ENCODE data around the gene YY2. TPM values are rescaled to one million over a fixed set of nuclear protein-coding genes. Genes with fewer than 3 reads are reported as not detected.
"Not testable (repeated sequence)": the region's sequence is repeated elsewhere in the genome, so short reads cannot be mapped to it uniquely, and the experiment has no call there.

Gene YY2
- total RNA-seq, 4 donors from 2014 or later: 0.26 to 4.4 (median 3.7) TPM; not detected in 1

DNA sequence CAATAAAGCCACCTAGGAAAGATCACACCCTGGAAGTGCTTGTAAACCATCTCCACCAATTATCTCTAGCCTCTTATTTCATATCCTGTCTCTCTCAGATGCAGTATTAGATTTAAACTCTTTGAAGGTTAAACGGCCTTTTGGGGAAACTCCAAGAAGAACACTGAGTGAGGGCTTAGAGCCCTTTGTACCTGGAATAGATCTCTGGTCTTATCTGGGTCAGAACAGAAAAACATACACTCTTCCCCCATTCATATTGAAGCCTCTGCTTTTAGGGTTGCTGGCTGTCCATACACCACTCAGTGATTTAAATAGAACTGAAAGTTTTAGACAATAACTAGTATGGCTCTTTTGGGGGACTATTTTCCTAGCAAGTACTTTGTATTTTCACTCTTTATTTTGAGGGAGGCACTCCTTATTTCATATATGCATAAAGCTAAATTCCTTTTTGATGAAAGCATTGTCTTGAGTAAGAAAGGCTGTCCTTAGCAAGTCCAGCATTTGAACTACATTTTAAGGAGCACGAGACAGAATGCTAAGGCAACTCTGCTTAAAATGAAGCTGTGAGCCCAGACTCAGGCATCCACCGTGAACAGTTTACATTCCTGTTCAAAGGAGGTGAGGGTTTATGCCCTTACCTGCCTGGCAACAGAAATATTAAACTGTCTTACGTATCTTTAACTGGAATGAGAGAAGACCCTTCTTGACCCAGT, 17.4 kb downstream of the YY2 start:
- Histone ChIP-seq H3K27me3 (no peaks in the 10 kb centered on the region), H3K4me1 (no peaks in the 10 kb centered on the region), H3K27ac (no peak overlapping the region), H3K36me3 (no peaks in the 10 kb centered on the region), H3K4me3 (no peak overlapping the region), H3K9me3 (no peaks in the 10 kb centered on the region)
- no peak for DNase-seq
- intact Hi-C loops (cut with DNase I; ENCODE audit: low total_unique reads): no loop called here
- TF ChIP-seq, protein P1, sequence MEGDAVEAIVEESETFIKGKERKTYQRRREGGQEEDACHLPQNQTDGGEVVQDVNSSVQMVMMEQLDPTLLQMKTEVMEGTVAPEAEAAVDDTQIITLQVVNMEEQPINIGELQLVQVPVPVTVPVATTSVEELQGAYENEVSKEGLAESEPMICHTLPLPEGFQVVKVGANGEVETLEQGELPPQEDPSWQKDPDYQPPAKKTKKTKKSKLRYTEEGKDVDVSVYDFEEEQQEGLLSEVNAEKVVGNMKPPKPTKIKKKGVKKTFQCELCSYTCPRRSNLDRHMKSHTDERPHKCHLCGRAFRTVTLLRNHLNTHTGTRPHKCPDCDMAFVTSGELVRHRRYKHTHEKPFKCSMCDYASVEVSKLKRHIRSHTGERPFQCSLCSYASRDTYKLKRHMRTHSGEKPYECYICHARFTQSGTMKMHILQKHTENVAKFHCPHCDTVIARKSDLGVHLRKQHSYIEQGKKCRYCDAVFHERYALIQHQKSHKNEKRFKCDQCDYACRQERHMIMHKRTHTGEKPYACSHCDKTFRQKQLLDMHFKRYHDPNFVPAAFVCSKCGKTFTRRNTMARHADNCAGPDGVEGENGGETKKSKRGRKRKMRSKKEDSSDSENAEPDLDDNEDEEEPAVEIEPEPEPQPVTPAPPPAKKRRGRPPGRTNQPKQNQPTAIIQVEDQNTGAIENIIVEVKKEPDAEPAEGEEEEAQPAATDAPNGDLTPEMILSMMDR (IDR thresholded peaks at IDR 0.05): no peak
- no peak for TF ChIP-seq POLR2A (IDR thresholded peaks at IDR 0.05)

DNA sequence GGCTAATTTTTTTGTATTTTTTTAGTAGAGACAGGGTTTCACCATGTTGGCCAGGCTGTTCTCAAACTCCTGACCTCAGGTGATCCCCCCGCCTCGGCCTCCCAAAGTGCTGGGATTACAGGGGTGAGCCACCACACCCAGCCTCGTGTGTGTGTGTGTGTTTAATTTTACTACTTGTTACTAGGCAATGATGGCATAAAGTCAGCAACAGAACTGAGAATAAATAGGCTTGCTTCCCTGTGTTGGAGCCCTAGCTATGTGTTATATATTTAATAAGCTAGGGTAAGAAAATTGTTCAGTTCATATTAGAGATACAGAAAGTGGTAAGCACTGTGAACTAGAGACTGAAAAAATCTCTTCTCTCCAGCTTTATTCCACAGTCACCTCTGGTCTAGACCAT, 18.4 kb downstream of the YY2 start:
- H3K27ac ChIP-seq; DNase-seq; H3K4me1 ChIP-seq; H3K9me3 ChIP-seq; H3K36me3 ChIP-seq; H3K27me3 ChIP-seq; intact Hi-C loops (cut with DNase I; ENCODE audit: low total_unique reads); H3K4me3 ChIP-seq: not testable (repeated sequence)

GRCh38 chrX:21875013-21875412, 19.2 kb downstream of the YY2 start:
- Histone ChIP-seq H3K4me1 (no peaks in the 10 kb centered on the region), H3K36me3 (no peaks in the 10 kb centered on the region), H3K9me3 (no peaks in the 10 kb centered on the region), H3K27ac (no peak overlapping the region), H3K4me3 (no peak overlapping the region), H3K27me3 (no peaks in the 10 kb centered on the region)
- DNase-seq: no peak
- TF ChIP-seq, protein P1 (IDR thresholded peaks at IDR 0.05): no peak
- no peak for TF ChIP-seq POLR2A (IDR thresholded peaks at IDR 0.05)
- intact Hi-C loops (cut with DNase I; ENCODE audit: low total_unique reads): no loop called here

DNA sequence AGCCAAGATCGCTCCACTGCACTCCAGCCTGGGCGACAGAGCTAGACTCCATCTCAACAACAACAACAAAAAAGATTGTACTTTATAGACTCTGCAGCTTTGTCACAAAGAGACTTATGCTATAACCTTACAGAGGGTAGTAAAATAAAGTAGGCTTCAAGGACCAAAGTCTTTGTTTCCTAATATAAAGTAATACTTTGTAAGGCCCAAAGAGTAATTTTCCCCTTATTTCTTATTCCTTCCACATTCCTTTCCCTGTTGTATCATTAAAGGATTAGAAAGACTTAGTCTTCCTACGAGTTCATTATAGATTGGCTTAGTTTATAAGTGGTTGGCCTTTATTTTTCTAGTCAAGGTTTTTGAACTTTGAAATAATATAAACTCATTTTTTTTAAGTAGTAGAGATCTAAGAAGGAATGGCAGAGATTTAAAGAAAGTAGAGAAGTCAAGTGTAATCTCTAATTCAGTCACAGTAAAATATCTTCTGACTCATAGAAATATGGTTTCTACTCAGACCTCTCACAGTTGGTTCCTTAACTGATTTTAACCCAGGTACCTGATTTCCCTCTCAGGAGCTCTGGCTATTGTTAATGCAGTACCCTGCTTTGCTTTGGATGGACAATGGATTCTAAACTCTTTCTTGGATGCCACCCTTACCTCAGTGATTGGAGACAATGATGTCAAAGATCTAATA, 26.2 kb downstream of the YY2 start:
- intact Hi-C loops (cut with DNase I; ENCODE audit: low total_unique reads): no loop called here
- no peak for TF ChIP-seq POLR2A (IDR thresholded peaks at IDR 0.05)
- TF ChIP-seq, protein P1 (IDR thresholded peaks at IDR 0.05): no peak
- Histone ChIP-seq H3K27me3 (no peaks in the 10 kb centered on the region), H3K9me3 (no peaks in the 10 kb centered on the region), H3K4me1 (no peaks in the 10 kb centered on the region), H3K4me3 (no peak overlapping the region), H3K27ac (no peak overlapping the region), H3K36me3 (no peaks in the 10 kb centered on the region)
- no peak for DNase-seq

- H3K36me3 ChIP-seq: no peaks in the 10 kb centered on the region
- no peaks in the 10 kb centered on the region for H3K27me3 ChIP-seq
- TF ChIP-seq POLR2A (IDR thresholded peaks at IDR 0.05): no peak
- TF ChIP-seq, protein P1 (IDR thresholded peaks at IDR 0.05): no peak
- DNase-seq: no peak
- H3K9me3 ChIP-seq: no peaks in the 10 kb centered on the region
- intact Hi-C loops (cut with DNase I; ENCODE audit: low total_unique reads): no loop called here
- no peak overlapping the region for H3K4me3 ChIP-seq
- no peaks in the 10 kb centered on the region for H3K4me1 ChIP-seq
- no peak overlapping the region for H3K27ac ChIP-seq
These were observed 27.5 kb downstream of the YY2 start for GRCh38 chrX:21883258-21883657.

Measured in uterus (tissue), 4 donors.